ENCODE data around the gene RBM3. TPM values are rescaled to one million over a fixed set of nuclear protein-coding genes. Genes with fewer than 3 reads are reported as not detected.
"Not testable (repeated sequence)": the region's sequence is repeated elsewhere in the genome, so short reads cannot be mapped to it uniquely, and the experiment has no call there.

The RBM3 gene
- total RNA-seq = 190 and 200 TPM in 2 replicates
- total RNA-seq (2013) = 304 TPM
- polyA plus RNA-seq = 291 and 682 TPM in 2 replicates
- polyA minus RNA-seq = 156 and 180 TPM in 2 replicates

DNA sequence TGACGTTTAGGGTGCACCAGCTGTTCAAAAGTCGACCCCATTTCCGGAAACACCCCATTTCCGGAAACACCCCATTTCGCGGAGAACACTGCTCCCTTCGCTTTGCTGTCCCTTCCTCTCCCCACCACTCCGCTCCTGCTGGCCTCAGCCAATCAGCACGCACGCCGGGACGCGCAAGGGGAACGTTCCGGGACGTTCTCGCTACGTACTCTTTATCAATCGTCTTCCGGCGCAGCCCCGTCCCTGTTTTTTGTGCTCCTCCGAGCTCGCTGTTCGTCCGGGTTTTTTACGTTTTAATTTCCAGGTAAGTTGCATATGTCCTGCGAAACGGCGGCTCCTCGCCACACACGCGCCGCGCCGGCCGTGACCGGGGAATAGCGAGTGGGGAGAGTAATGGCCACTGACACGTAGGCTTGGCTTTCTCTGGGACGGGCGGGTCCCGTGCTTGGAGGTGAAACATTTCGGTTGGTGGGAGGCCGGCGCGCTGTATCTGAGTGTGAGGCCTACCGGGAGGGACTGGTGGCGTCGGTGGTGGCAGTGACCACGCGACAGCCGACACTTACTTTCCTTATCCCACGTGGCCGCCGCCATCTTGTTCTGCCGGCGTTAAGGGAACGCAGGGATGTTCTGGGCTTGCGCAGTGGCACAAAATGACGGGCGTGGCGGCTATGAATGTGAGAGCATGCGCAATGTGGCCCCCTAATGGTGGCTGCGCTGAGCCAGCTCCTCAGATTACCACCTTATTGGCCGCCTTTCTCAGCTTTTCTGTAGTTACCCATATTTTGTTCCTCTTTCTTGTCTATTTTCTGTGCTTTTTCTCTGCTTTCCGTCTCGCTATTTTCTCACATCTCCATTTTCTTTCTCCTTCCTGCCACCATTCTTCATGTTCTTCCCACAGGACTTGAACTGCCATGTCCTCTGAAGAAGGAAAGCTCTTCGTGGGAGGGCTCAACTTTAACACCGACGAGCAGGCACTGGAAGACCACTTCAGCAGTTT, at the start of gene RBM3:
TSS of gene RBM3 (plus strand) at position 215 of the 997 bp plus-strand sequence. CDS start at position 912, 697 bp downstream.
- Histone ChIP-seq H3K9me3 (ENCODE audit: control extremely low read depth in 1 of 3, control insufficient read depth in 2 of 3, insufficient read depth in 1 of 3, low read length in 2 of 3) (no peaks in the 10 kb centered on the region), H3K9ac (ENCODE audit: low read length) (peak within 1 kb of the TSS; percentile 93), H3K36me3 (replicated peaks in 1 of 2; ENCODE audit: control extremely low read depth in 1 of 2, control insufficient read depth in 1 of 2, extremely low read depth in 1 of 2, insufficient read depth in 2 of 2, low read length in 1 of 2) (peaks cover 0 to 45% of the 10 kb centered on the region in 2 experiments), H3K27ac (ENCODE audit: low read length in 2 of 2) (peak within 1 kb of the TSS; percentile 98 to 99), H3K4me3 (ENCODE audit: control extremely low read depth in 1 of 5, extremely low read depth in 1 of 5, insufficient read depth in 1 of 5, low read depth in 2 of 5, low read length in 4 of 5) (peak within 1 kb of the TSS; percentile 60 to 88 (median 73)), H2AFZ (ENCODE audit: insufficient read depth, low read depth, low read length, poor library complexity, severe bottlenecking) (peak within 1 kb of the TSS; percentile 73), H3K79me2 (ENCODE audit: control insufficient read depth, insufficient read depth, low read length) (peaks cover 13% of the 10 kb centered on the region), H3K27me3 (replicated peaks in 1 of 4; ENCODE audit: control extremely low read depth in 1 of 4, control insufficient read depth in 3 of 4, insufficient read depth in 4 of 4, low read length in 3 of 4) (no peaks in the 10 kb centered on the region), H3K4me1 (ENCODE audit: control insufficient read depth in 2 of 2, insufficient read depth in 2 of 2, low read length in 2 of 2) (peaks cover 16 to 22% of the 10 kb centered on the region in 2 donors), H3K4me2 (replicated peaks; ENCODE audit: low read depth, low read length, poor library complexity, severe bottlenecking) (peak within 1 kb of the TSS; percentile 77), H4K20me1 (ENCODE audit: control insufficient read depth, insufficient read depth, low read length, poor library complexity, severe bottlenecking) (peaks cover 7% of the 10 kb centered on the region)
- no peaks in the 10 kb centered on the region for H3K9me3 Mint-ChIP-seq (ENCODE audit: insufficient read depth)
- peak within 1 kb of the TSS; percentile 88 for H3K4me3 Mint-ChIP-seq
- TF ChIP-seq, protein P1, sequence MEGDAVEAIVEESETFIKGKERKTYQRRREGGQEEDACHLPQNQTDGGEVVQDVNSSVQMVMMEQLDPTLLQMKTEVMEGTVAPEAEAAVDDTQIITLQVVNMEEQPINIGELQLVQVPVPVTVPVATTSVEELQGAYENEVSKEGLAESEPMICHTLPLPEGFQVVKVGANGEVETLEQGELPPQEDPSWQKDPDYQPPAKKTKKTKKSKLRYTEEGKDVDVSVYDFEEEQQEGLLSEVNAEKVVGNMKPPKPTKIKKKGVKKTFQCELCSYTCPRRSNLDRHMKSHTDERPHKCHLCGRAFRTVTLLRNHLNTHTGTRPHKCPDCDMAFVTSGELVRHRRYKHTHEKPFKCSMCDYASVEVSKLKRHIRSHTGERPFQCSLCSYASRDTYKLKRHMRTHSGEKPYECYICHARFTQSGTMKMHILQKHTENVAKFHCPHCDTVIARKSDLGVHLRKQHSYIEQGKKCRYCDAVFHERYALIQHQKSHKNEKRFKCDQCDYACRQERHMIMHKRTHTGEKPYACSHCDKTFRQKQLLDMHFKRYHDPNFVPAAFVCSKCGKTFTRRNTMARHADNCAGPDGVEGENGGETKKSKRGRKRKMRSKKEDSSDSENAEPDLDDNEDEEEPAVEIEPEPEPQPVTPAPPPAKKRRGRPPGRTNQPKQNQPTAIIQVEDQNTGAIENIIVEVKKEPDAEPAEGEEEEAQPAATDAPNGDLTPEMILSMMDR (IDR thresholded peaks at IDR 0.05) = peak; percentile 43
- TF ChIP-seq EZH2 (IDR thresholded peaks at IDR 0.05; ENCODE audit: borderline replicate concordance, insufficient read depth, low read depth, low read length, poor library complexity, severe bottlenecking) = no peak
- ATAC-seq (ENCODE audit: low read depth) (peak; percentile 95), DNase-seq (peak; percentile 94)
- H3K4me1 Mint-ChIP-seq = peaks cover 21% of the 10 kb centered on the region
- CTCF ChIA-PET = interaction anchor here (1.5 kb wide), 1 partner anchor 53 kb away, joined by 3 read pairs; the partner anchor contains the start of gene EBP
- intact Hi-C loops (cut with micrococcal nuclease) = loop anchor here (1.0 to 10.0 kb wide), 7 partner anchors 23 to 920 kb away; partner anchors contain the start of genes EBP, ELK1, PORCN and TBC1D25
- H3K27ac Mint-ChIP-seq = peak within 1 kb of the TSS; percentile 97
- H3K27me3 Mint-ChIP-seq = no peaks in the 10 kb centered on the region
- WGBS (ENCODE audit: insufficient coverage) = under 1% methylated on average over 45 of the region's 71 CpGs
- POLR2A ChIA-PET = interaction anchor here (0.5 to 2.8 kb wide), 8 partner anchors 15 to 1431 kb away, joined by 3 to 20 read pairs (median 4); partner anchors contain the start of genes EBP, TBC1D25, USP11 and WAS

DNA sequence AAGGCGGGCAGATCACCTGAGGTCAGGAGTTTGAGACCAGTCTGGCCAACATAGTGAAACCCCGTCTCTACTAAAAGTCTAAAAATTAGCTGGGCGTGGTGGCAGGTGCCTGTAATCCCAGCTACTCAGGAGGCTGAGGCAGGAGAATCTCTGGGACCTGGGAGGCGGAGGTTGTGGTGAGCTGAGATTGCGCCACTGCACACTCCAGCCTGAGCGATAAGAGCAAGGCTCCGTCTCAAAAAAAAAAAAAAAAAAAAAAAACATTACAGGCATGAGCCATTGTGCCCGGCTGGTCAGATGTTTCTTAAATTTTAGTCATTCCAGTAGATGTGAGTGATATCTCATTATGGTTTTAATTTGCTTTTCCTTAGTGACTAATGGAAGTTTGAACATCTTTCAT, 48.4 kb upstream of the RBM3 start:
- Histone ChIP-seq H3K79me2 (ENCODE audit: control insufficient read depth, insufficient read depth, low read length) (peaks cover 15% of the 10 kb centered on the region), H3K4me1 (ENCODE audit: control insufficient read depth in 2 of 2, insufficient read depth in 2 of 2, low read length in 2 of 2) (peaks cover 7 to 14% of the 10 kb centered on the region in 2 donors), H3K36me3 (replicated peaks in 1 of 2; ENCODE audit: control extremely low read depth in 1 of 2, control insufficient read depth in 1 of 2, extremely low read depth in 1 of 2, insufficient read depth in 2 of 2, low read length in 1 of 2) (peaks cover 0 to 16% of the 10 kb centered on the region in 2 experiments)
- ATAC-seq (ENCODE audit: low read depth); intact Hi-C loops (cut with micrococcal nuclease); CTCF ChIA-PET; H3K4me2 ChIP-seq (replicated peaks; ENCODE audit: low read depth, low read length, poor library complexity, severe bottlenecking); H2AFZ ChIP-seq (ENCODE audit: insufficient read depth, low read depth, low read length, poor library complexity, severe bottlenecking); H3K27ac ChIP-seq (ENCODE audit: low read length in 2 of 2); H3K27me3 ChIP-seq (replicated peaks in 1 of 4; ENCODE audit: control extremely low read depth in 1 of 4, control insufficient read depth in 3 of 4, insufficient read depth in 4 of 4, low read length in 3 of 4); H3K27me3 Mint-ChIP-seq; DNase-seq; H3K4me1 Mint-ChIP-seq; H3K4me3 Mint-ChIP-seq; H3K9me3 ChIP-seq (ENCODE audit: control extremely low read depth in 1 of 3, control insufficient read depth in 2 of 3, insufficient read depth in 1 of 3, low read length in 2 of 3); H4K20me1 ChIP-seq (ENCODE audit: control insufficient read depth, insufficient read depth, low read length, poor library complexity, severe bottlenecking); H3K27ac Mint-ChIP-seq; H3K9me3 Mint-ChIP-seq (ENCODE audit: insufficient read depth); H3K9ac ChIP-seq (ENCODE audit: low read length); H3K4me3 ChIP-seq (ENCODE audit: control extremely low read depth in 1 of 5, extremely low read depth in 1 of 5, insufficient read depth in 1 of 5, low read depth in 2 of 5, low read length in 4 of 5); POLR2A ChIA-PET: not testable (repeated sequence)
- WGBS (ENCODE audit: insufficient coverage) = no CpG with 5 or more reads among the region's 8 CpGs

All from B cell (primary cell).